Breast epithelium (tissue), 3 donors: Measurements from ENCODE around the gene PPIC.

Experiments
- CTCF ChIP-seq, 3 donors: fragments of 450-650 bp; IDR thresholded peaks; one replicate each; pipeline ENCODE4 v1.5.1; 2016 to 2017; ENCODE audit warnings: antibody characterized with exemption in 3 of 3, mild to moderate bottlenecking in 3 of 3, moderate library complexity in 3 of 3
- POLR2A ChIP-seq: fragments of 450-650 bp; IDR thresholded peaks from one replicate; pipeline ENCODE4 v1.6.1; 2016; ENCODE audit warnings: antibody characterized with exemption, mild to moderate bottlenecking, moderate library complexity

GRCh38 chr5:123035918-123036390 lies 571 bp downstream of the PPIC start:
- TF ChIP-seq CTCF (IDR thresholded peaks at IDR 0.05) (no peak), POLR2A (no peak)
